C4-2B (cell line): ENCODE data around the gene AKAP11.

Experiments
- CTCF ChIP-seq: fragments of 450-650 bp; conservative IDR thresholded peaks from 2 replicates; pipeline ENCODE4 v1.5.1; 2017; ENCODE audit warnings: mild to moderate bottlenecking
- ZFX ChIP-seq: fragments of 450-650 bp; IDR thresholded peaks from 2 replicates; pipeline ENCODE4 v1.6.1; 2017

DNA sequence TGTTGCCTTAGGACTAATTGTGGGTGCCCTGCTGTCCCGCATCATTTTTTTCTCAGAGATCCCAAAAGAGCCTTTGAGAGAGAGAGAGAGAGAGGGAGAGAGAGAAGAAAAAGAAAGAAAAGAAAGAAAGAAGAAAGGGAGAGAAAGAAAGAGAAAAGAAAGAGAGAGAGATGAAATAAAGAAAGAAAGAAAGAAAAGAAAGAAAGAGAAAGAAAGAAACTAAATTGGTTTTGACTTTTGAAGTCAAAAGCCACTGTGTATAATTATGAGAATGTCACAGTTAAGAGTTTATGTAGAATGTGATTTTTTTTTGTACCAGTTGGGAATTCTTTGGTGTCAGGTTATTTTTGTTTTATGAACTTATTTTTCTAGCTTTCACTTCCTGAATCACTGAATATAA lies 43.4 kb upstream of the AKAP11 start:
- TF ChIP-seq CTCF (no peak), ZFX (no peak)
